ENCODE data around the gene TBC1D19. TPM values are rescaled to one million over a fixed set of nuclear protein-coding genes. Genes with fewer than 3 reads are reported as not detected.

TBC1D19 gene
- total and polyA plus RNA-seq, 4 donors = 1.2 to 5.8 (median 2.2) TPM

DNA sequence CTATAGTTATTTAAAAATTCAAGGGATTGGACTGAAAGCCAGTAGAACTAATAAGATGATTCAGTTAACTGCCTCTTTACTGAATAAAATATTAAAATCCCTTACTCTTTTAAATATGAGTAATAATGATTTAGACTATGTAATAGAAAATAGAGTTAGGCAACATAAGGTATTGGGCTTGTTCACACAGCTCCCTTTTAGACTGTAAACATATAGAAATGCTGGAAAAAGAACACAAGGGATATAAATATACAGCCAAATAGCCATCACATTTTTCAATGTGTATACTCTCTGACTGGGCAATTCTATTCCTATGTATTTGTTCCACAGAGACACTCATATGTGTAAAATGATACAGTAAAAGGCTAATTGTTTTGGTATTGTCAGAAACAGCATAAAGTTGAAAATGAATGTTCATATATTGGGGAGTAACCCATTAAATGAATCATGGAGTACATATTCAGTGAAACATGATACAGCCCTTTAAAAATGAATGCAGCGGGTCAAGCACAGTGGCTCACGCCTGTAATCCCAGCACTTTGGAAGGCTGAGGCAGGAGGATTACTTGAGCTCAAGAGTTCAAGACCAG is 129.8 kb downstream of the TBC1D19 start:
- Histone ChIP-seq H3K4me1 (ENCODE audit: control insufficient read depth in 4 of 4, insufficient read depth in 4 of 4, low read length in 3 of 4) (no peaks in the 10 kb centered on the region), H3K9ac (ENCODE audit: low read depth in 1 of 2, low read length in 2 of 2) (no peak overlapping the region), H3K9me3 (ENCODE audit: control insufficient read depth in 4 of 4, low read length in 3 of 4) (no peaks in the 10 kb centered on the region), H3K4me3 (ENCODE audit: low read depth in 1 of 3, low read length in 3 of 3) (no peak overlapping the region), H3K36me3 (ENCODE audit: control insufficient read depth in 4 of 4, insufficient read depth in 3 of 4, low read depth in 1 of 4, low read length in 3 of 4) (no peaks in the 10 kb centered on the region), H3K27ac (ENCODE audit: low read depth in 1 of 2, low read length in 2 of 2) (no peak overlapping the region), H3K27me3 (ENCODE audit: control insufficient read depth in 4 of 4, insufficient read depth in 4 of 4, low read length in 3 of 4) (no peaks in the 10 kb centered on the region)
- 96% methylated on average over 2 of the region's 2 CpGs for WGBS
- TF ChIP-seq MAX (IDR thresholded peaks at IDR 0.05) (no peak), RXRA (IDR thresholded peaks at IDR 0.05) (no peak), HNF4A (conservative IDR thresholded peaks at IDR 0.05) (no peak), RAD21 (IDR thresholded peaks at IDR 0.05) (no peak), JUND (IDR thresholded peaks at IDR 0.05) (no peak), ATF3 (IDR thresholded peaks at IDR 0.05) (no peak), YY1 (IDR thresholded peaks at IDR 0.05) (no peak), SP1 (IDR thresholded peaks at IDR 0.05) (no peak), FOXA2 (IDR thresholded peaks at IDR 0.05) (no peak), FOXA1 (IDR thresholded peaks at IDR 0.05) (no peak), HNF4G (IDR thresholded peaks at IDR 0.05) (no peak), TAF1 (conservative IDR thresholded peaks at IDR 0.05) (no peak), NR2F2 (IDR thresholded peaks at IDR 0.05) (no peak), EGR1 (IDR thresholded peaks at IDR 0.05; ENCODE audit: low read depth in 2 of 2) (no peak), REST (IDR thresholded peaks at IDR 0.05) (no peak), GABPA (IDR thresholded peaks at IDR 0.05 in 1 of 2, conservative IDR thresholded peaks at IDR 0.05 in 1 of 2) (no peak)
- TF ChIP-seq, protein P1, sequence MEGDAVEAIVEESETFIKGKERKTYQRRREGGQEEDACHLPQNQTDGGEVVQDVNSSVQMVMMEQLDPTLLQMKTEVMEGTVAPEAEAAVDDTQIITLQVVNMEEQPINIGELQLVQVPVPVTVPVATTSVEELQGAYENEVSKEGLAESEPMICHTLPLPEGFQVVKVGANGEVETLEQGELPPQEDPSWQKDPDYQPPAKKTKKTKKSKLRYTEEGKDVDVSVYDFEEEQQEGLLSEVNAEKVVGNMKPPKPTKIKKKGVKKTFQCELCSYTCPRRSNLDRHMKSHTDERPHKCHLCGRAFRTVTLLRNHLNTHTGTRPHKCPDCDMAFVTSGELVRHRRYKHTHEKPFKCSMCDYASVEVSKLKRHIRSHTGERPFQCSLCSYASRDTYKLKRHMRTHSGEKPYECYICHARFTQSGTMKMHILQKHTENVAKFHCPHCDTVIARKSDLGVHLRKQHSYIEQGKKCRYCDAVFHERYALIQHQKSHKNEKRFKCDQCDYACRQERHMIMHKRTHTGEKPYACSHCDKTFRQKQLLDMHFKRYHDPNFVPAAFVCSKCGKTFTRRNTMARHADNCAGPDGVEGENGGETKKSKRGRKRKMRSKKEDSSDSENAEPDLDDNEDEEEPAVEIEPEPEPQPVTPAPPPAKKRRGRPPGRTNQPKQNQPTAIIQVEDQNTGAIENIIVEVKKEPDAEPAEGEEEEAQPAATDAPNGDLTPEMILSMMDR (IDR thresholded peaks at IDR 0.05; ENCODE audit: low read depth, low read length, missing input control) = no peak
- no peak for DNase-seq (ENCODE audit: low spot score)

- Histone ChIP-seq H3K36me3 (ENCODE audit: control insufficient read depth in 4 of 4, insufficient read depth in 3 of 4, low read depth in 1 of 4, low read length in 3 of 4) (no peaks in the 10 kb centered on the region), H3K4me3 (ENCODE audit: low read depth in 1 of 3, low read length in 3 of 3) (no peak overlapping the region), H3K27ac (ENCODE audit: low read depth in 1 of 2, low read length in 2 of 2) (no peak overlapping the region), H3K9ac (ENCODE audit: low read depth in 1 of 2, low read length in 2 of 2) (no peak overlapping the region), H3K4me1 (ENCODE audit: control insufficient read depth in 4 of 4, insufficient read depth in 4 of 4, low read length in 3 of 4) (no peaks in the 10 kb centered on the region), H3K9me3 (ENCODE audit: control insufficient read depth in 4 of 4, low read length in 3 of 4) (no peaks in the 10 kb centered on the region), H3K27me3 (ENCODE audit: control insufficient read depth in 4 of 4, insufficient read depth in 4 of 4, low read length in 3 of 4) (no peaks in the 10 kb centered on the region)
- TF ChIP-seq NR2F2 (IDR thresholded peaks at IDR 0.05) = no peak
- DNase-seq (ENCODE audit: low spot score) = no peak
- WGBS = 97% methylated on average over 1 of the region's 1 CpG
These were observed 131.9 kb downstream of the TBC1D19 start for GRCh38 chr4:26715636-26716242.

Data from liver (tissue), 9 donors.